Measurements from ENCODE around the gene SLC18A2.

- TF ChIP-seq ZNF24 (IDR thresholded peaks at IDR 0.05) (no peak), CTCF (IDR thresholded peaks at IDR 0.05 in 2 of 3, conservative IDR thresholded peaks at IDR 0.05 in 1 of 3; ENCODE audit: control insufficient read depth in 2 of 3, extremely low read depth in 1 of 3, insufficient read depth in 1 of 3, low read depth in 3 of 3, low read length in 3 of 3) (no peak), RFX5 (IDR thresholded peaks at IDR 0.05; ENCODE audit: low read depth, low read length) (no peak), POLR2AphosphoS5 (IDR thresholded peaks at IDR 0.05; ENCODE audit: low read length) (no peak), E4F1 (IDR thresholded peaks at IDR 0.05; ENCODE audit: borderline replicate concordance, partially characterized antibody) (no peak), EZH2 (IDR thresholded peaks at IDR 0.05; ENCODE audit: borderline replicate concordance, control insufficient read depth, low read depth, low read length) (no peak), CUX1 (IDR thresholded peaks at IDR 0.05; ENCODE audit: insufficient replicate concordance, low read depth, low read length) (no peak)
Measured at GRCh38 chr10:117268258-117268657, 27.3 kb downstream of the SLC18A2 start.

All from GM12878 (cell line).